NB4 (cell line): ENCODE measurements around the gene ZNF736.
"Not testable (repeated sequence)": the region's sequence is repeated elsewhere in the genome, so short reads cannot be mapped to it uniquely, and the experiment has no call there.

ENCODE experiments used
- DNase-seq: peaks from one replicate; pipeline ENCODE4 v3.0.0; 2010; ENCODE audit warnings: low read depth
- H3K4me3 ChIP-seq: one replicate; pipeline ENCODE4 v1.5.1; 2011; ENCODE audit warnings: mild to moderate bottlenecking, low read depth, low read length, moderate library complexity
- MYC ChIP-seq: IDR thresholded peaks from 2 replicates; pipeline ENCODE4 v1.6.1; 2011; ENCODE audit warnings: low read depth, low read length
- POLR2A ChIP-seq: IDR thresholded peaks from 2 replicates; pipeline ENCODE4 v1.6.1; 2011; ENCODE audit warnings: mild to moderate bottlenecking; ENCODE audit not compliant: insufficient read length; ENCODE audit errors: extremely low read depth
- TF ChIP-seq, protein P1 (sequence below): IDR thresholded peaks from one replicate; pipeline ENCODE4 v1.5.1; 2012; ENCODE audit warnings: low read depth, low read length
- TF ChIP-seq, protein P2 (sequence below): IDR thresholded peaks from 2 replicates; pipeline ENCODE4 v1.6.1; 2011; ENCODE audit warnings: low read depth, low read length

Gene ZNF736

DNA sequence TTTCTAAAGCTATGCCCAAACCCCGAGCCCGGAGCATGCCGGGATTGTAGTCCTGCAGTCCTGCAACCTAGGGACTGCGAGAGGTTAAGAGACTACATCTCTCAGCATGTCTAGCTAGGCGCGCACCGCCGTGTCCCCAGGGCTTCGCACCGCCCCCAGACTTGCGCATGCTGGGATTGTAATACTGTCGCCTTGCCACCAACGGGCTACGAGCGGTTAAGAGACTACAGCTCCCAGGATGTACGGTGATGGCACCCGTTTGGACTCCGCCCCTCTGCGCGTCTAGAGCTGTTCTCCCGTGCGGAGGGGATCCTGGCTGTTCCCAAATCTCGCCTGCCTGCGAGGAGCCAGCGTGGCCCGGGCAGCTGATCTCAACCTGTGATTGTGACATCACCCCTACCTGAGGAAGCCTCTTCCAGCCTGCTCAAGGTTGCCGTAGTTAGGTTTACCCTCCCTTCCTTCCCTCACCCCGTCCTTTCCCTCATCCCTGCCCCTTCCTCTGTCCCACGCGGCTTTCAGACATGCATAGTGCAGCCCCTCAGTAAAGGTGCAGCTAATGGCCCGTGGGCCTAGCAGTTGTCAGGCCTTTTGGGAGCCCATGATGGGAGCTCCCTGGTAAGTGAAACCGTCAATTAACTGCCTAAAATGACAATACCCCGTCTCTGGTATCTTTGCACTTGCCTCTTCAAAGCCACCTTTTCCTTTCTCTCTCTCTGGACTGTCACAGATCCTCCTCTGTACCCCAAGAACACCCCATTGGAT is 6.3 kb upstream of the ZNF736 start:
- peak; percentile 100 for DNase-seq
- H3K4me3 ChIP-seq: peak overlapping the region; percentile 95
- TF ChIP-seq, protein P1, sequence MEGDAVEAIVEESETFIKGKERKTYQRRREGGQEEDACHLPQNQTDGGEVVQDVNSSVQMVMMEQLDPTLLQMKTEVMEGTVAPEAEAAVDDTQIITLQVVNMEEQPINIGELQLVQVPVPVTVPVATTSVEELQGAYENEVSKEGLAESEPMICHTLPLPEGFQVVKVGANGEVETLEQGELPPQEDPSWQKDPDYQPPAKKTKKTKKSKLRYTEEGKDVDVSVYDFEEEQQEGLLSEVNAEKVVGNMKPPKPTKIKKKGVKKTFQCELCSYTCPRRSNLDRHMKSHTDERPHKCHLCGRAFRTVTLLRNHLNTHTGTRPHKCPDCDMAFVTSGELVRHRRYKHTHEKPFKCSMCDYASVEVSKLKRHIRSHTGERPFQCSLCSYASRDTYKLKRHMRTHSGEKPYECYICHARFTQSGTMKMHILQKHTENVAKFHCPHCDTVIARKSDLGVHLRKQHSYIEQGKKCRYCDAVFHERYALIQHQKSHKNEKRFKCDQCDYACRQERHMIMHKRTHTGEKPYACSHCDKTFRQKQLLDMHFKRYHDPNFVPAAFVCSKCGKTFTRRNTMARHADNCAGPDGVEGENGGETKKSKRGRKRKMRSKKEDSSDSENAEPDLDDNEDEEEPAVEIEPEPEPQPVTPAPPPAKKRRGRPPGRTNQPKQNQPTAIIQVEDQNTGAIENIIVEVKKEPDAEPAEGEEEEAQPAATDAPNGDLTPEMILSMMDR: no peak
- TF ChIP-seq POLR2A (peak; percentile 58), MYC (peak; percentile 88)
- TF ChIP-seq, protein P2, sequence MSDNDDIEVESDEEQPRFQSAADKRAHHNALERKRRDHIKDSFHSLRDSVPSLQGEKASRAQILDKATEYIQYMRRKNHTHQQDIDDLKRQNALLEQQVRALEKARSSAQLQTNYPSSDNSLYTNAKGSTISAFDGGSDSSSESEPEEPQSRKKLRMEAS: peak; percentile 71

DNA sequence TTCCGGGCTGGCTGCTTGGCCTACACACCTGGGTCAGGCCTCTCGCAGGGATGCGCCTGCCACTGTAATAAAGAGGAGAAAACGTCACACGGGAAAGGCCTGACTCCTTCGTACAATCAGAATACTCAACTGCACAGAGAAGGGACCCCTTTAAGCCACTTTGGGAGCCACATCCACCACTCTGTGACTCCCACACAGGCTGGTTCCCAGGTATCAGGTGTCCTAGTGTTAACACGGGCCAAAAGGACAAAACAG is 5.8 kb upstream of the ZNF736 start:
- TF ChIP-seq, protein P1: no peak
- TF ChIP-seq, protein P2: no peak
- TF ChIP-seq MYC: no peak
- TF ChIP-seq POLR2A: no peak
- DNase-seq: no peak
- H3K4me3 ChIP-seq: peak overlapping the region; percentile 95

DNA sequence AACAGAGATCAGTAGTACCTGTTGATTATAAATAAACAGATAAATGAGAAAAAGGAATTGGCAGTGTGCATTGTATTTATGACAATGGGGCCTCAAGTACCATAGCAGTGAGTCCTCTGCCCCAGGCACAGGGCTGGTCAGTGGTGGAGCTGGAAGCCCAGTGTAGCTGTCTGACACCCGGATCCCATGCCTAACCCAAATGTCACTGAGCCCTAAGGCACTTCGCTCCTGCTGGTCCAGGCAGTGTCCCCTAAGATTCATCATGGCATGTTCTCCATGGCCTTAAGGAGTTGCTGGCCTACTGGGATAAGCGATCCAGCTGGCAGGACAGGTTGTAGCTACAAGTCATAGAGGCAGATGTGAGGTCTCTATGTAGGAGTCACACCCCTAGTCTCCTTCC is 3.3 kb upstream of the ZNF736 start:
- no peak overlapping the region for H3K4me3 ChIP-seq
- no peak for DNase-seq
- no peak for TF ChIP-seq MYC
- TF ChIP-seq, protein P2: no peak

DNA sequence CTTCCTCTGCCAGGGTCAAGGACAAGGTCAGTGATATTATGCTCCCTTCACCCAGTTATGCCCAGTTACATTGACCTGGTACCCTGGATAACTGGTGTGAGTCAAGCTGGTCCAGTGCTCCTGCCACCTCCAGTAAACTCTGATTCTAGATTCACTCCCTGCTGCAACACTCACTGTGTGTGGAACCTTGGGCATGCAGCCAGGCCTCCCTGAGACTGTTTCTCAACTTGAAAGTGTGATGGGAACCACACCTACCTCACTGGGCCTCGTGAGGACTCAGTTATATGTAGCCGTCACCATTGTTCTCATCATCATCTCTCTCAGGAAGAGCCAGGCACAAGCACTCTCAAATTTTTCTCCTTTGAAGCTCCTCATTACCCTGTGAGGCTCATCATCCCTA is 935 bp upstream of the ZNF736 start:
- H3K4me3 ChIP-seq: no peak overlapping the region
- TF ChIP-seq MYC (no peak), POLR2A (no peak)
- TF ChIP-seq, protein P2: no peak
- TF ChIP-seq, protein P1: no peak
- DNase-seq: no peak

DNA sequence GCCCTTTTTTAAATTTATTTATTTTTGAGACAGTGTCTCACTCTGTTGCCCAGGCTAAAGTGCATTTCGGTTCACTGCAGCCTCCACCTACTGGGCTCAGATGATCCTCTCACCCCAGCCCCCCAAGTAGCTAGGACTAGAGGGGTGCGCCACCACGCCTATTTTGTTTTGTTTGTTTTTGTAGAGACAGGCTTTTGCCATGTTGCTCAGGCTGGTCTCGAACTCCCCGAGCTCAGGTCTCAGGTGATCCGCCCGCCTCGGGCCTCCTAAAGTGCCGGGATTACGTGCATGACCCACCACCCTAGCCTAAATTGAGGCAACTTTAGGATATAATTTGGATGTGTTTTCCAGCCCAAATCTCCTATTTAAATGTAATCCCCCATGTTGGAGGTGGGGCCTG is 805 bp downstream of the ZNF736 start:
- DNase-seq: peak; percentile 35
- peak overlapping the region; percentile 99 for H3K4me3 ChIP-seq
- no peak for TF ChIP-seq MYC

DNA sequence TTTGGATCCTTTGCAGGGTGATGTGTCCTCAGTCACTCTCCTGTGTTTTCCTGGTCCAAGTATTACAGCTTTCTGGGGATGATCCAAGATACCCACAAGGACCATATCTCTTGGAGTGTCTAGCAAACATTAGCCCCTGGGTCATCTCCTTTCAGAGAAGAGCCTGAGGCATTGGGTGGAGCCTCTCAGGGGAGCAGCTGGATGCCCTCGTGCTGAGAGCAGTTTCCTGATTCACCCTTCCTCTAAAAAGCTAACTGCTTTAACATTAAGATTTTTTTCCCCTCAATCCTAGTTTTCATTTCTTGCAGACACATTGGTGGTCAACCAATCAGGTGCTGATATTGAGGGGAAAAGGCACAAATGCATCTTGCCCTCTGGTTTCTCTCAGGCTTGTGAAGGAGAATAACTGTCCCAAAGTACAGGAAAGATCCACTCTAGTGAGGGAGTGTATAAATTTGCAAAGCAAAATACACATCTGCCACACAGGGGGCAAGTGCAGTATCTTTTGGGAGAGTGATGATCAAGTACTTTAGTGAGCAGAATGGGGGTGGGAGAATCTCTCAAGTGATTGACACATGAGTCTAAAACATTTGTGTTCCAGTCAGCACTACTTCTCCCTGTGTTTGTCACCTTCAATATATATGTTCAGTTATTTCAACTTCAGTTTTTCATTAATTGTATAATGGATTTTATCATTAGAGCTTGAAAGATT is 2.4 kb downstream of the ZNF736 start:
- not testable (repeated sequence) for DNase-seq
- H3K4me3 ChIP-seq: peak overlapping the region; percentile 99

DNA sequence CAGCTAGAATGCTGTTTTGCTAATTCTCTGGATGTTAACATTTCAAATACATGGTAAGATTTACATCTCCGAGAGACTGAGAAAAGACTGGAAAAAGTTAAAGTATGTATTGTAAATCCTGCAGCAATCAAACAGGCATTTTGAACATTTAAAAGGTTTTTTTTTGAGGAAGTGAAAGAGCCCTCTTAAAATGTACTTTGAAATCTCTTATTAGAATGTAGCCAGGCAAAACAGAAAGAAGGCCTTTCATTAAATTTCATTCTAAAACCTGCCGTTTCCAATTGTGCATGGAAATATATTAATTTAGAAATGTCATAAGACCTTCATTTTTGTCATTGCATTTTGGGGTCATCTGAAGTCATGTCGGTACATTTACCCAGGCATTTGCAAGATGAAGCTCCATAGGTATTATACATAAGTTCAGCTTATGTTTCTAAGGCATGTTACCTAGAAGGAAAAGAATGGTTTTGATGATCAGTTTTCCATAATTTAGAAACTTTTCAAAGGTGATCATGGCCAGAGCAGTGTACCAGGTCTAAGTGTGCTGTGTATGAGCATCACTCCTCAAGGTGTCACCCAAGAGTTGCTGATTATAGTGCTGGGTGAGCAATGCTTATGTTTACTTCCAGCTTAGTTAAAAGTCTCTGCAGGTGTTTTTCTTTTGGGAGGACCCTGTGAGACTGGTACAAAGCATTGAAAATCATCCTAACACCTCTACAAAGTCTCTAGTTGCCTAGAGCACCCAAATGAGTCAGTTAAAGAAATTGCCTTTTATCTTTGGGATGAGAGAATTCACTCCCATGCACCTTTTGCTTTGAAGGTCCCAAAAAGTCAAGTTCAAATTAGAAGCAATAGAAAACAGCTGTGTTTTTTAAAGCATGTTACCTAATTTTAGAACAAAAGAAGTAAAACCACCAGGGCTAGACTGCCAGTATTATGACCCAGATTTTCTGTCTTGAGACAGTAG is 7.1 kb downstream of the ZNF736 start:
- DNase-seq: no peak
- TF ChIP-seq, protein P2: no peak
- TF ChIP-seq, protein P1: no peak
- no peak overlapping the region for H3K4me3 ChIP-seq

DNA sequence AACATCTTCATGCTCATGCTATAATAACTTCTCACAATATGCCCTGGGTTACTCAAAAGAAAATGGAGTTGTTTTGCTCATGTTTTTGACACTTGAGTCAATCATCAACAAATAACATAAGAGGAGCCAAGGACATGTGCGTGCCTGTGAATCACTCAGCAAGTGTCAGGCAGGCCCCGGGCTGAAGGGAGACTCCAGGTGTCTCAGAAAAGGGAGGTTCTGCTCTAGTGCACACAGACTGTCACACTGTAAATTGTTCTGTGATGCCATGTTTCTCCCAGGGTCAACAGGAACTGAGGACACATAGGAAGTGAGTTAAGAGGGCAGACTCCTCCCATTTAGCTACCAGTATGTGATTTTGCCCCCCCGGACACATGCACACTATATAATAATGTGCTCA is 10.4 kb downstream of the ZNF736 start:
- DNase-seq, H3K4me3 ChIP-seq: not testable (repeated sequence)

DNA sequence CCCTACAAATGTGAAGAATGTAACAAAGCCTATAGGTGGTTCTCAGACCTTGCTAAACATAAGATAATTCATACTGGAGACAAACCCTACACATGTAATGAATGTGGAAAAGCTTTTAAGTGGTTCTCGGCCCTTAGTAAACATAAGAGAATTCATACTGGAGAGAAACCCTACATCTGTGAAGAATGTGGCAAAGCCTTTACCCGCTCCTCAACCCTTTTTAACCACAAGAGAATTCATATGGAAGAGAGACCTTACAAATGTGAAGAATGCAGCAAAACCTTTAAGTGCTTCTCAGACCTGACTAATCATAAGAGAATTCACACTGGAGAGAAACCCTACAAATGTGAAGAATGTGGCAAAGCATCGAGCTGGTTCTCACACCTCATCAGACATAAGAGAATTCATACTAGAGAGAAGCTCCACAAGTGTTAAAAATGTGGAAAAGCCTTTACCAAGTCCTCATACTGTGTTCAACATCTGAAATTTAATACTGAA is 35.0 kb downstream of the ZNF736 start:
- DNase-seq, H3K4me3 ChIP-seq: not testable (repeated sequence)
